Small intestine (tissue), 7 donors: ENCODE results near the gene SYT1. TPM values are rescaled to one million over a fixed set of nuclear protein-coding genes. Genes with fewer than 3 reads are reported as not detected.
A peak's percentile ranks its signal among the peaks of the same experiment; 100 is the strongest.

Experiments used
- DNase-seq, 2 donors: peaks; one replicate each; pipeline versions ENCODE4 v3.0.0 to v3.0.0-alpha.2; 2013
- FAIRE-seq: peaks from 2 replicates; lab custom pipeline; 2012; peaks lifted over from hg19 to GRCh38; lab: Jason Lieb, UNC
- H3K27ac ChIP-seq, 3 donors: one replicate each; pipeline ENCODE4 v1.5.1; 2013; ENCODE audit warnings: low read length in 2 of 3, mild to moderate bottlenecking in 2 of 3, control low read depth in 1 of 3, inconsistent platforms in 1 of 3, low read depth in 1 of 3, moderate library complexity in 1 of 3
- H3K27me3 ChIP-seq, 3 donors: one replicate each; pipeline ENCODE4 v1.6.1; 2013; ENCODE audit warnings: low read length in 3 of 3, inconsistent platforms in 1 of 3; ENCODE audit not compliant: control insufficient read depth in 3 of 3, insufficient read depth in 3 of 3
- H3K36me3 ChIP-seq, 3 donors: one replicate each; pipeline ENCODE4 v1.6.1; 2013; ENCODE audit warnings: low read length in 3 of 3, inconsistent platforms in 1 of 3, low read depth in 1 of 3, mild to moderate bottlenecking in 1 of 3, moderate library complexity in 1 of 3; ENCODE audit not compliant: control insufficient read depth in 3 of 3, insufficient read depth in 2 of 3
- H3K4me1 ChIP-seq, 3 donors: one replicate each; pipeline ENCODE4 v1.6.1; 2013; ENCODE audit warnings: low read length in 2 of 3, inconsistent platforms in 1 of 3, low read depth in 1 of 3, mild to moderate bottlenecking in 1 of 3, moderate library complexity in 1 of 3; ENCODE audit not compliant: control insufficient read depth in 3 of 3, insufficient read depth in 2 of 3
- H3K4me3 ChIP-seq, 3 donors: one replicate each; pipeline ENCODE4 v1.5.1; 2013; ENCODE audit warnings: low read length in 3 of 3, control low read depth in 1 of 3, inconsistent platforms in 1 of 3, low read depth in 1 of 3, mild to moderate bottlenecking in 1 of 3, moderate library complexity in 1 of 3
- H3K9me3 ChIP-seq, 2 donors: one replicate each; pipeline ENCODE4 v1.6.1; 2013; ENCODE audit warnings: low read depth in 1 of 2, low read length in 1 of 2; ENCODE audit not compliant: control insufficient read depth in 2 of 2, insufficient read depth in 1 of 2
- WGBS, 3 donors: extraction: QIAGEN DNeasy Blood & Tissue Kit; methylation state at CpG; one replicate each; pipeline ENCODE4 v1.1.7; 2013; 5-methylcytosine and 5-hydroxymethylcytosine counted together
- polyA plus RNA-seq, 4 donors: library from polyadenylated mRNA; stranded (reverse) in 3 of 4; unstranded in 1 of 4; fragments of 200-250 nt in 3 of 4; fragments of 120-200 nt in 1 of 4; gene quantifications; one replicate each; pipeline versions ENCODE4 v1.2.1 to v1.2.3, GENCODE V29; 2013
- donor health status: healthy with polysubstance abuse.
- donor health status: control.
- donor health status: control.
- donor health status: Bipolar disorder and iron deficiency.
- donor health status: healthy.

Gene SYT1
- polyA plus RNA-seq, 4 donors: 1.3 to 11.3 TPM; not detected in 2

- H3K27ac ChIP-seq: no peak overlapping the region
- H3K4me3 ChIP-seq: no peak overlapping the region
- FAIRE-seq: no peak
- no peaks in the 10 kb centered on the region for H3K4me1 ChIP-seq
- 74 to 85% (median 81%) methylated on average over 2 of the region's 2 CpGs for WGBS, 3 donors
- DNase-seq: no peak
- no peaks in the 10 kb centered on the region for H3K9me3 ChIP-seq
- no peaks in the 10 kb centered on the region for H3K27me3 ChIP-seq
- no peaks in the 10 kb centered on the region for H3K36me3 ChIP-seq
Observed at GRCh38 chr12:79085106-79085682, 220.6 kb downstream of the SYT1 start.

GRCh38 chr12:79086541-79087296, 222.1 kb downstream of the SYT1 start:
- H3K4me3 ChIP-seq: no peak overlapping the region

DNA sequence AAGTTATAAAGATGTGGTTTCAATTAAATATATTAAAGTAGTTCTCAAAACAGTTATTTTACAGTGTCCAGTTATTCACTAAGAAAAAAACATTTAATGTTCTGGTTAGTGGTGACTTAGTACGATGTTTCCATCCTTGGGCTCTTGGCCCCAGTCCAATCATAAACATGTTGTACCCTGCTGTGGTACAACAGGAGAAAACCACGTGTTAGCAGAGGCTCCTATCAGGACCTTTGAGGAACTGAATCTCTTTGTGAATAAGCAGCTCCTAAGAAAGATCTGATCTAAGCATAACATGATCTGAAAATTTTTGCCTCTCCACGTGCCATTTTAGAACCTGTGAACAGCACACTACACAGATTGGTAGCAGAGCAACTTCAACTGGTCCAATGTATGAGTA, 234.0 kb downstream of the SYT1 start:
- no peaks in the 10 kb centered on the region for H3K36me3 ChIP-seq
- H3K4me1 ChIP-seq: no peaks in the 10 kb centered on the region
- WGBS, 3 donors: 60 to 68% (median 64%) methylated on average over 3 of the region's 3 CpGs
- H3K4me3 ChIP-seq: no peak overlapping the region
- H3K9me3 ChIP-seq: no peaks in the 10 kb centered on the region
- H3K27me3 ChIP-seq: no peaks in the 10 kb centered on the region
- no peak for FAIRE-seq
- H3K27ac ChIP-seq: no peak overlapping the region
- no peak for DNase-seq

More at GRCh38 chr12:79086541-79087296, 222.1 kb downstream of the SYT1 start:
- no peaks in the 10 kb centered on the region for H3K36me3 ChIP-seq
- FAIRE-seq: no peak
- H3K9me3 ChIP-seq: no peaks in the 10 kb centered on the region
- no peak for DNase-seq
- 79 to 82% (median 81%) methylated on average over 8 of the region's 8 CpGs for WGBS, 3 donors
- no peaks in the 10 kb centered on the region for H3K27me3 ChIP-seq
- H3K4me1 ChIP-seq: no peaks in the 10 kb centered on the region
- no peak overlapping the region for H3K27ac ChIP-seq

DNA sequence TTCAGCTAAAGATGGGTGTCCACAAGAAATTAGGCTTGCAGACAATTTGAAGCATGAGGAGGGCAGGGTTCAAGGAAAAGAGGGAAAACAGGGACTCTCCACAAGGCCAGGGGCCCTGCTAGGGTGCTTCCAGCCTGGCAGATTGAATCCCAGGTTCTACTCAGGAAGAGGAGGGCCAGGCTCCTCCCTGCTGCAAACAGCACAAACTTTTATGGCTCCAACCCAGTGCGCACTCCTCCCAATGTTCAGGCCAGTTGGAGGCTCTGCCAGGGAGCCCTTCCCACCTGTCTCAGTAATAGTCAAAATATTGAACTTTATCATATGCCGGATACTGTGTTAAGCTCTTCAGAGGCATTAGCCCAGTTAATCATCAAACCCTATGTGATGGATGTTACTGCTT, 244.4 kb downstream of the SYT1 start:
- Histone ChIP-seq H3K27me3 (no peaks in the 10 kb centered on the region), H3K4me1 (no peaks in the 10 kb centered on the region), H3K9me3 (no peaks in the 10 kb centered on the region), H3K4me3 (no peak overlapping the region), H3K36me3 (no peaks in the 10 kb centered on the region), H3K27ac (no peak overlapping the region)
- FAIRE-seq (no peak), DNase-seq (peak in 1 of 2 donors; percentile 20)
- 20 to 69% (median 33%) methylated on average over 2 of the region's 2 CpGs for WGBS, 3 donors

GRCh38 chr12:79114896-79115295, 250.3 kb downstream of the SYT1 start:
- H3K27ac ChIP-seq: no peak overlapping the region
- DNase-seq (no peak), FAIRE-seq (no peak)
- H3K4me3 ChIP-seq: no peak overlapping the region
- no peaks in the 10 kb centered on the region for H3K36me3 ChIP-seq
- no peaks in the 10 kb centered on the region for H3K4me1 ChIP-seq
- no peaks in the 10 kb centered on the region for H3K27me3 ChIP-seq
- no peaks in the 10 kb centered on the region for H3K9me3 ChIP-seq

- Histone ChIP-seq H3K27me3 (no peaks in the 10 kb centered on the region), H3K4me1 (no peaks in the 10 kb centered on the region), H3K36me3 (no peaks in the 10 kb centered on the region), H3K9me3 (no peaks in the 10 kb centered on the region), H3K4me3 (no peak overlapping the region), H3K27ac (no peak overlapping the region)
- no peak for DNase-seq
- no peak for FAIRE-seq
Observed at GRCh38 chr12:79115743-79116142, 251.2 kb downstream of the SYT1 start.

DNA sequence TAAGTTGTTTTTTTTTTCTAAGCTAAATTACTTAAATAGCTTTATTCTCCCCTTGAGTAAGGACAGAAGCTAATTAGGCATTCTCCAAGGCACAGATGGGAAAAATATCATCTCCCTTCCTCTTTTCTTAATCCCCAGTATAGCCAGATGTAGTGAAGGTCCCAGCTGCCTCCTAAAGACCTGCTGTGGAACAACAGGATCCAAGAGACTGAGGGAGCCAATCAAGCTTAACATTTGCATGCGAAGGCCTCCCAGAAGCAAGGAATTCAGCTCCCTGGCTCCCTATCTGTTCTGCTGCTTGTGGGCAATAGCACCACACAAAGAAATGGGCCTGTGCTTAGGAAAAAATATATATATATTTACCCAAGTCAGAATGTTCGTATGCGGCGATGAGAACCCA, 255.2 kb downstream of the SYT1 start:
- Histone ChIP-seq H3K27ac (no peak overlapping the region), H3K4me1 (no peaks in the 10 kb centered on the region), H3K27me3 (no peaks in the 10 kb centered on the region), H3K36me3 (no peaks in the 10 kb centered on the region), H3K9me3 (no peaks in the 10 kb centered on the region), H3K4me3 (no peak overlapping the region)
- DNase-seq: no peak
- no peak for FAIRE-seq
- WGBS, 3 donors: 92 to 95% (median 92%) methylated on average over 4 of the region's 4 CpGs

- Histone ChIP-seq H3K4me3 (no peak overlapping the region), H3K4me1 (no peaks in the 10 kb centered on the region), H3K27me3 (no peaks in the 10 kb centered on the region), H3K9me3 (no peaks in the 10 kb centered on the region), H3K36me3 (no peaks in the 10 kb centered on the region), H3K27ac (no peak overlapping the region)
- 82 to 88% (median 85%) methylated on average over 3 of the region's 3 CpGs for WGBS, 3 donors
- FAIRE-seq: no peak
- DNase-seq: no peak
Observed at GRCh38 chr12:79121486-79121885, 256.9 kb downstream of the SYT1 start.
